Measurements from ENCODE around the gene SHCBP1. TPM values are rescaled to one million over a fixed set of nuclear protein-coding genes. Genes with fewer than 3 reads are reported as not detected.

The SHCBP1 gene
- total RNA-seq, 1 donor from 2014 or later = 18.7 TPM

DNA sequence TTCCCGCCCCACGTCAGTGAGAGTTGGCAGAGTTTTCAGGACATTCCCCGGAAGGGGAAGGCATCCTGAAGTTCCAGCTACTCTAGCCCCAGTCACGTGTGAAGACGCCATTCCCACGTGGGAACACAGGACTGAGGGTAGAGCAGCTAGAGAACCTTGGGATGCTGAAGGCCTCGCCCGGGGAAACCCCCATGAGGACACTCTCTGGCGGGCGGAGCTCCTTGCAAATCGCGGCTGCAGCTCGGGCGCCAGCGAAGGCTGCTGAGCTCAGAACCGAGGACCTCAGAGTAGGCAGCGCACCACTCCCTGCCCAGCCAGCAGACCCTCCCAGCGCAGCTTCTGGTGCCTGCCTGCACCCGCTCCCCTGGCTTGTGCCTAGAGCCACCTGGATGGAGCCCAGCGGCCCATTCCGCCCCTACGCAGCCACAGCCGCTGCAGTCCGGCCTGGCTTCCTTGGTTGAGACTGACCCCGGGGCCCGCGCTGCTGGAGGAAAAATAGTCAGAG lies 51.9 kb downstream of the SHCBP1 start:
- no peaks in the 10 kb centered on the region for H3K36me3 Mint-ChIP-seq
- Histone ChIP-seq H3F3A (ENCODE audit: low read depth) (no peaks in the 10 kb centered on the region), H3K27ac (no peak overlapping the region), H3K4me1 (no peaks in the 10 kb centered on the region), H2AFZ (replicated peaks) (no peak overlapping the region), H4K20me1 (ENCODE audit: low read depth) (no peaks in the 10 kb centered on the region), H3K79me2 (ENCODE audit: low read depth) (no peaks in the 10 kb centered on the region), H3K4me3 (no peak overlapping the region), H3K36me3 (no peaks in the 10 kb centered on the region), H3K27me3 (peaks cover 2% of the 10 kb centered on the region), H3K4me2 (no peak overlapping the region), H3K9me3 (ENCODE audit: low read depth) (no peaks in the 10 kb centered on the region), H3K9ac (no peak overlapping the region)
- peaks cover 6% of the 10 kb centered on the region for H3K9me3 Mint-ChIP-seq
- TF ChIP-seq, protein P1, sequence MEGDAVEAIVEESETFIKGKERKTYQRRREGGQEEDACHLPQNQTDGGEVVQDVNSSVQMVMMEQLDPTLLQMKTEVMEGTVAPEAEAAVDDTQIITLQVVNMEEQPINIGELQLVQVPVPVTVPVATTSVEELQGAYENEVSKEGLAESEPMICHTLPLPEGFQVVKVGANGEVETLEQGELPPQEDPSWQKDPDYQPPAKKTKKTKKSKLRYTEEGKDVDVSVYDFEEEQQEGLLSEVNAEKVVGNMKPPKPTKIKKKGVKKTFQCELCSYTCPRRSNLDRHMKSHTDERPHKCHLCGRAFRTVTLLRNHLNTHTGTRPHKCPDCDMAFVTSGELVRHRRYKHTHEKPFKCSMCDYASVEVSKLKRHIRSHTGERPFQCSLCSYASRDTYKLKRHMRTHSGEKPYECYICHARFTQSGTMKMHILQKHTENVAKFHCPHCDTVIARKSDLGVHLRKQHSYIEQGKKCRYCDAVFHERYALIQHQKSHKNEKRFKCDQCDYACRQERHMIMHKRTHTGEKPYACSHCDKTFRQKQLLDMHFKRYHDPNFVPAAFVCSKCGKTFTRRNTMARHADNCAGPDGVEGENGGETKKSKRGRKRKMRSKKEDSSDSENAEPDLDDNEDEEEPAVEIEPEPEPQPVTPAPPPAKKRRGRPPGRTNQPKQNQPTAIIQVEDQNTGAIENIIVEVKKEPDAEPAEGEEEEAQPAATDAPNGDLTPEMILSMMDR (IDR thresholded peaks at IDR 0.05) = no peak
- no peak for TF ChIP-seq EZH2 (IDR thresholded peaks at IDR 0.05)
- TF ChIP-seq EZH2phosphoT487 (IDR thresholded peaks at IDR 0.05) = no peak
- DNase-seq (ENCODE audit: low spot score) = no peak
- no peak overlapping the region for H3K27ac Mint-ChIP-seq
- no peak overlapping the region for H3K4me3 Mint-ChIP-seq
- H3K4me1 Mint-ChIP-seq = no peaks in the 10 kb centered on the region
- no peaks in the 10 kb centered on the region for H3K27me3 Mint-ChIP-seq (ENCODE audit: insufficient read depth, low read depth)

DNA sequence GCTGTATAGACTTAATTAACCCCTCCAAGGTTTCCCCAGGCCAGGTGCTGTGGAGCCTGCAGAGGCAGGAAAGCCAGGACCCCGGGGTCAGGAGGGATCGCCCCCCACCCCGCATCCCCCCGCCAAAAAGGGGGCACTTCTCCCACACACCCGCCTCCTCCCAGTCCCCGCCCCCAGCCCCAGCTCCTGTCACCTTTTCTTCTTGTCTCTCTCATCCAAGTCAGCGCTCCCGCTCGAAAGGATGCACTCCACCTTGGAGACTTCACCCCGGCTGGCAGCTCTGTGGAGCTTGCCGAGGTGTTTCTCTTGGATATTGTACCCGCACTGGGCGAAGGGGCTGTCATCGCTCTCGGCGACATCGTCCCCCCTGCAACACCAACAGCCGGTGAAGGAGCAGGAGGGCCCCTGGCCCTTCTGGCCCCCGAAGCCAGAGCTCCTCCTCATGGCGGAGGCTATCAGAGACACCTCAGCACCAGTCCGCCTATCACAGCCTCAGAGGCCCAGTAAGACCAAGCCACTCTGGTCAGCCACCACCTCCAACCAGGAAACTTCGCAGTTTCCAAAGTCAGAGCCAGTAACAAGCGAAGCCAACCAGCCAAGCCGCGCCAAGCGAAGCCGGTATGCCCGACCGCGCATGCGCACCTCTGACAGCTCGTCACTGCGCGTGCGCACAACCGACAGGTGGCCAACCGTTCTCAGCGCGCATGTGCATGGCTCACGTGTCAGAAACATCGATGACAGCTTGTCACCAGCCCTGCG lies 52.5 kb downstream of the SHCBP1 start:
- H3K4me1 Mint-ChIP-seq = no peaks in the 10 kb centered on the region
- no peak overlapping the region for H3K27ac Mint-ChIP-seq
- Histone ChIP-seq H2AFZ (replicated peaks) (no peak overlapping the region), H3K36me3 (no peaks in the 10 kb centered on the region), H3F3A (ENCODE audit: low read depth) (no peaks in the 10 kb centered on the region), H3K9ac (no peak overlapping the region), H3K79me2 (ENCODE audit: low read depth) (no peaks in the 10 kb centered on the region), H3K4me2 (no peak overlapping the region), H3K9me3 (ENCODE audit: low read depth) (no peaks in the 10 kb centered on the region), H3K4me1 (no peaks in the 10 kb centered on the region), H3K27ac (no peak overlapping the region), H4K20me1 (ENCODE audit: low read depth) (no peaks in the 10 kb centered on the region), H3K27me3 (peaks cover 2% of the 10 kb centered on the region), H3K4me3 (no peak overlapping the region)
- peaks cover 4% of the 10 kb centered on the region for H3K27me3 Mint-ChIP-seq (ENCODE audit: insufficient read depth, low read depth)
- peaks cover 6% of the 10 kb centered on the region for H3K9me3 Mint-ChIP-seq
- TF ChIP-seq EZH2phosphoT487 (IDR thresholded peaks at IDR 0.05) = no peak
- no peak for TF ChIP-seq EZH2 (IDR thresholded peaks at IDR 0.05)
- TF ChIP-seq, protein P1 (IDR thresholded peaks at IDR 0.05) = no peak
- no peaks in the 10 kb centered on the region for H3K36me3 Mint-ChIP-seq
- no peak overlapping the region for H3K4me3 Mint-ChIP-seq
- no peak for DNase-seq (ENCODE audit: low spot score)

DNA sequence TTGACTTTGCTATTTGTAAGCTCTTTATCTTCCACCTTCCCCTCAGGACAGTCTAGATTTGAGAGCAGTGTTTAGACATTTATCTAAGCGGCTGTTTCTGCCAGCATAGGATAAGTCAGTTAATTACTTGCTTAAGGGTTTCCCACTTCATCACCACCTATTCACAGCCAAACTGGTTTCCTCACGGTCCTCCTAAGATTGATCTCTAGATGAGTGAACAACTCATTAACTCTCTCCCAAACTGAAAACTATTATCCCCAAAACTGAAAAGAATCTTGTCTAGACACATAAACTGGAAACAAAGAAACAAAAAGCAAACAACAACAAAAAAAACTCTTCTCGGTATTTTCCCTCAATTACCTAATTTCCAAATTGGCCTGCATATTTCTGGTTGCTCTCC lies 58.2 kb downstream of the SHCBP1 start:
- Mint-ChIP-seq H3K4me3 (no peak overlapping the region), H3K27me3 (ENCODE audit: insufficient read depth, low read depth) (peaks cover 6% of the 10 kb centered on the region), H3K27ac (no peak overlapping the region), H3K36me3 (no peaks in the 10 kb centered on the region), H3K9me3 (no peaks in the 10 kb centered on the region), H3K4me1 (no peaks in the 10 kb centered on the region)
- no peak for TF ChIP-seq EZH2 (IDR thresholded peaks at IDR 0.05)
- TF ChIP-seq, protein P1 (IDR thresholded peaks at IDR 0.05) = no peak
- TF ChIP-seq EZH2phosphoT487 (IDR thresholded peaks at IDR 0.05) = no peak
- Histone ChIP-seq H2AFZ (replicated peaks) (no peak overlapping the region), H3K4me2 (no peak overlapping the region), H4K20me1 (ENCODE audit: low read depth) (no peaks in the 10 kb centered on the region), H3K27me3 (peaks cover 2% of the 10 kb centered on the region), H3K9ac (no peak overlapping the region), H3K4me1 (no peaks in the 10 kb centered on the region), H3K79me2 (ENCODE audit: low read depth) (no peaks in the 10 kb centered on the region), H3F3A (ENCODE audit: low read depth) (no peaks in the 10 kb centered on the region), H3K36me3 (no peaks in the 10 kb centered on the region), H3K4me3 (no peak overlapping the region), H3K27ac (no peak overlapping the region), H3K9me3 (ENCODE audit: low read depth) (no peaks in the 10 kb centered on the region)
- no peak for DNase-seq (ENCODE audit: low spot score)
